NT2/D1 (cell line): ENCODE results near the gene ARHGEF39.

Experiments used
- SUZ12 ChIP-seq: IDR thresholded peaks from 2 replicates; pipeline ENCODE4 v1.6.1; 2011; ENCODE audit not compliant: insufficient read length, insufficient read depth; ENCODE audit errors: extremely low read depth
- YY1 ChIP-seq: IDR thresholded peaks from 2 replicates; pipeline ENCODE4 v1.6.1; 2011; ENCODE audit not compliant: insufficient read length, insufficient read depth
- ZNF274 ChIP-seq: IDR thresholded peaks from 2 replicates; pipeline ENCODE4 v1.6.1; 2011; ENCODE audit warnings: mild to moderate bottlenecking, low read depth, low read length

DNA sequence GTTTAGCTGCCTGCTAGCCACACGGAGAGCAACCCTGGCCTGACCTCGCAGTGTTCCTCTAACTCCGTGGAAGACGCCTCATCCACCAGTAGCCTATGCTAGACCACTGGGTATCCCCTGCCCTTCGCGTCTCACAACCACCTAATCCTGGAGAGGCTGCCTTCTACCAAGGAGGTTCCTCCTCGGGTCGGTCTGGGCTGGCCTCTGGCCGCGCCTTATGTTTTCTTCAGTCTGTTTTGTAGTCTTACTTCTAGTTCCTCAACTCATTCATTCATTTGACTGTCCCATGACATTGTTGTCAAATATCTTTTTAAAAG, 26.3 kb upstream of the ARHGEF39 start:
- no peak for TF ChIP-seq YY1
- no peak for TF ChIP-seq ZNF274
- TF ChIP-seq SUZ12: no peak
